ENCODE data around the gene ARMC6. TPM values are rescaled to one million over a fixed set of nuclear protein-coding genes. Genes with fewer than 3 reads are reported as not detected.
A peak's percentile ranks its signal among the peaks of the same experiment; 100 is the strongest.

ARMC6 gene
- total RNA-seq, 1 donor from 2014 or later, result 32.8 TPM

GRCh38 chr19:18990128-18990708 is 43.2 kb upstream of the ARMC6 start:
- H3K27ac Mint-ChIP-seq (ENCODE audit: unreplicated experiment), result no peak overlapping the region
- H3K36me3 Mint-ChIP-seq (ENCODE audit: unreplicated experiment), result no peaks in the 10 kb centered on the region
- H3K27me3 Mint-ChIP-seq (ENCODE audit: unreplicated experiment), result peaks cover 2% of the 10 kb centered on the region
- DNase-seq, result no peak
- peaks cover 11% of the 10 kb centered on the region for H3K9me3 Mint-ChIP-seq (ENCODE audit: unreplicated experiment)
- no peaks in the 10 kb centered on the region for H3K4me1 Mint-ChIP-seq (ENCODE audit: low read depth, unreplicated experiment)
- no peak overlapping the region for H3K4me3 Mint-ChIP-seq (ENCODE audit: unreplicated experiment)
- TF ChIP-seq CTCF (IDR thresholded peaks at IDR 0.05; ENCODE audit: partially characterized antibody, unreplicated experiment), result no peak

GRCh38 chr19:18991006-18991405 is 42.4 kb upstream of the ARMC6 start:
- Mint-ChIP-seq H3K9me3 (ENCODE audit: unreplicated experiment) (peaks cover 11% of the 10 kb centered on the region), H3K4me3 (ENCODE audit: unreplicated experiment) (no peak overlapping the region), H3K27me3 (ENCODE audit: unreplicated experiment) (peaks cover 2% of the 10 kb centered on the region), H3K27ac (ENCODE audit: unreplicated experiment) (peak overlapping the region; percentile 12), H3K36me3 (ENCODE audit: unreplicated experiment) (no peaks in the 10 kb centered on the region), H3K4me1 (ENCODE audit: low read depth, unreplicated experiment) (no peaks in the 10 kb centered on the region)
- no peak for TF ChIP-seq CTCF (IDR thresholded peaks at IDR 0.05; ENCODE audit: partially characterized antibody, unreplicated experiment)
- no peak for DNase-seq

- H3K4me3 Mint-ChIP-seq (ENCODE audit: unreplicated experiment), result no peak overlapping the region
- TF ChIP-seq CTCF (IDR thresholded peaks at IDR 0.05; ENCODE audit: partially characterized antibody, unreplicated experiment), result no peak
- H3K27ac Mint-ChIP-seq (ENCODE audit: unreplicated experiment), result no peak overlapping the region
- peaks cover 11% of the 10 kb centered on the region for H3K9me3 Mint-ChIP-seq (ENCODE audit: unreplicated experiment)
- no peaks in the 10 kb centered on the region for H3K4me1 Mint-ChIP-seq (ENCODE audit: low read depth, unreplicated experiment)
- no peak for DNase-seq
- H3K36me3 Mint-ChIP-seq (ENCODE audit: unreplicated experiment), result no peaks in the 10 kb centered on the region
- H3K27me3 Mint-ChIP-seq (ENCODE audit: unreplicated experiment), result peaks cover 2% of the 10 kb centered on the region
These were observed 41.9 kb upstream of the ARMC6 start for GRCh38 chr19:18991468-18991867.

GRCh38 chr19:18992696-18993095 is 40.7 kb upstream of the ARMC6 start:
- H3K4me1 Mint-ChIP-seq (ENCODE audit: low read depth, unreplicated experiment), result peaks cover 2% of the 10 kb centered on the region
- no peak overlapping the region for H3K4me3 Mint-ChIP-seq (ENCODE audit: unreplicated experiment)
- peaks cover 11% of the 10 kb centered on the region for H3K9me3 Mint-ChIP-seq (ENCODE audit: unreplicated experiment)
- no peak overlapping the region for H3K27ac Mint-ChIP-seq (ENCODE audit: unreplicated experiment)
- H3K36me3 Mint-ChIP-seq (ENCODE audit: unreplicated experiment), result no peaks in the 10 kb centered on the region
- H3K27me3 Mint-ChIP-seq (ENCODE audit: unreplicated experiment), result peaks cover 2% of the 10 kb centered on the region
- TF ChIP-seq CTCF (IDR thresholded peaks at IDR 0.05; ENCODE audit: partially characterized antibody, unreplicated experiment), result no peak
- no peak for DNase-seq

- no peak for DNase-seq
- TF ChIP-seq CTCF (IDR thresholded peaks at IDR 0.05; ENCODE audit: partially characterized antibody, unreplicated experiment), result no peak
- H3K4me1 Mint-ChIP-seq (ENCODE audit: low read depth, unreplicated experiment), result peaks cover 2% of the 10 kb centered on the region
- peaks cover 2% of the 10 kb centered on the region for H3K27me3 Mint-ChIP-seq (ENCODE audit: unreplicated experiment)
- H3K9me3 Mint-ChIP-seq (ENCODE audit: unreplicated experiment), result peaks cover 11% of the 10 kb centered on the region
- H3K36me3 Mint-ChIP-seq (ENCODE audit: unreplicated experiment), result no peaks in the 10 kb centered on the region
- H3K27ac Mint-ChIP-seq (ENCODE audit: unreplicated experiment), result no peak overlapping the region
- no peak overlapping the region for H3K4me3 Mint-ChIP-seq (ENCODE audit: unreplicated experiment)
These were observed 40.3 kb upstream of the ARMC6 start for GRCh38 chr19:18993115-18993514.
